H1 (cell line): ENCODE measurements around the gene KIF2C. TPM values are rescaled to one million over a fixed set of nuclear protein-coding genes. Genes with fewer than 3 reads are reported as not detected.

Experiments used
- CTCF ChIA-PET: fragments of 300-600 bp; sonication (Branson Sonifier 250); formaldehyde crosslinking; loops from one replicate; lab custom pipeline; 2021; ENCODE audit not compliant: partially characterized antibody; lab: Charles Lee
- POLR2A ChIA-PET: fragments of 300-600 bp; sonication (Branson Sonifier 250); formaldehyde crosslinking; loops from one replicate; lab custom pipeline; 2021; ENCODE audit warnings: inconsistent platforms; ENCODE audit not compliant: partially characterized antibody; lab: Charles Lee
- DNase-seq, 2 experiments: peaks; one replicate each; pipeline versions ENCODE4 v3.0.0 to v3.0.0-alpha.2; 2010 to 2022; ENCODE audit warnings: low spot score in 2 of 2, low read depth in 1 of 2, mixed read lengths in 1 of 2
- FAIRE-seq: peaks from 2 replicates; lab custom pipeline; 2011; peaks lifted over from hg19 to GRCh38; lab: Jason Lieb, UNC
- H2AFZ ChIP-seq: 2 replicates; pipeline ENCODE4 v1.8.1; 2012; ENCODE audit warnings: low read length, inconsistent platforms
- H2AK5ac ChIP-seq: 2 replicates; pipeline ENCODE4 v1.6.1; 2013; ENCODE audit warnings: low read depth, low read length
- H2BK120ac ChIP-seq: replicated peaks from 2 replicates; pipeline ENCODE3; 2013; ENCODE audit warnings: low read depth, low read length, inconsistent platforms
- H2BK12ac ChIP-seq: 2 replicates; pipeline ENCODE4 v1.6.1; 2013; ENCODE audit warnings: low read depth, low read length
- H2BK15ac ChIP-seq: 2 replicates; pipeline ENCODE4 v1.6.1; 2013; ENCODE audit warnings: low read length
- H2BK20ac ChIP-seq: 2 replicates; pipeline ENCODE4 v1.6.1; 2013; ENCODE audit warnings: low read length
- H2BK5ac ChIP-seq: 2 replicates; pipeline ENCODE4 v1.6.1; 2013; ENCODE audit warnings: low read depth, low read length
- H3K14ac ChIP-seq: 2 replicates; pipeline ENCODE4 v1.6.1; 2013; ENCODE audit warnings: inconsistent platforms; ENCODE audit not compliant: insufficient read length
- H3K18ac ChIP-seq: 2 replicates; pipeline ENCODE4 v1.6.1; 2013; ENCODE audit warnings: low read length; ENCODE audit errors: extremely low read depth
- H3K23ac ChIP-seq: 2 replicates; pipeline ENCODE4 v1.6.1; 2013; ENCODE audit warnings: inconsistent platforms; ENCODE audit not compliant: insufficient read length
- H3K23me2 ChIP-seq: 2 replicates; pipeline ENCODE4 v1.6.1; 2013; ENCODE audit warnings: low read depth, low read length
- H3K27ac ChIP-seq: 2 replicates; pipeline ENCODE4 v1.6.1; 2011; ENCODE audit warnings: low read depth, low read length, inconsistent platforms
- H3K27me3 ChIP-seq, 4 experiments: replicated peaks in 1 of 4; 1 replicate in 1 of 4; 2 replicates in 3 of 4; pipeline versions ENCODE4 v1.6.1 to v1.8.1; 2011 to 2013; ENCODE audit warnings: low read length in 3 of 4, mild to moderate bottlenecking in 3 of 4, inconsistent platforms in 2 of 4, mixed read lengths in 2 of 4, moderate library complexity in 1 of 4; ENCODE audit not compliant: control insufficient read depth in 3 of 4, insufficient read depth in 3 of 4; ENCODE audit errors: extremely low read depth in 1 of 4
- H3K36me3 ChIP-seq, 4 experiments: 2 replicates each; pipeline versions ENCODE4 v1.6.1 to v1.8.1; 2011 to 2013; ENCODE audit warnings: mild to moderate bottlenecking in 4 of 4, low read length in 3 of 4, moderate library complexity in 2 of 4, control low read depth in 1 of 4, inconsistent platforms in 1 of 4; ENCODE audit not compliant: insufficient read depth in 4 of 4, control insufficient read depth in 2 of 4
- H3K4ac ChIP-seq: replicated peaks from 2 replicates; pipeline ENCODE3; 2013; ENCODE audit warnings: low read length, low read depth, mixed read lengths, inconsistent platforms; ENCODE audit not compliant: insufficient read length
- H3K4me1 ChIP-seq, 4 experiments: replicated peaks in 1 of 4; 1 replicate in 1 of 4; 2 replicates in 3 of 4; pipeline versions ENCODE4 v1.6.1 to v1.8.1; 2011 to 2013; ENCODE audit warnings: low read length in 3 of 4, inconsistent platforms in 2 of 4, mixed read lengths in 1 of 4; ENCODE audit not compliant: insufficient read depth in 4 of 4, control insufficient read depth in 3 of 4
- H3K4me2 ChIP-seq, 2 experiments: 2 replicates each; pipeline versions ENCODE4 v1.6.1 to v1.8.1; 2011 to 2013; ENCODE audit warnings: low read depth in 2 of 2, low read length in 2 of 2, control low read depth in 1 of 2, inconsistent platforms in 1 of 2, mild to moderate bottlenecking in 1 of 2; ENCODE audit not compliant: insufficient read depth in 1 of 2
- H3K4me3 ChIP-seq, 4 experiments: fragments of 200-600, 300-600 bp in 1 of 4; sonication (generic), shearing (Covaris generic), sonication (Bioruptor Twin) in 1 of 4; 2 replicates each; pipeline versions ENCODE4 v1.5.1 to v1.8.1; 2011 to 2016; ENCODE audit warnings: low read length in 4 of 4, low read depth in 3 of 4, control low read depth in 2 of 4, inconsistent platforms in 2 of 4, mild to moderate bottlenecking in 2 of 4, mixed read lengths in 1 of 4, moderate library complexity in 1 of 4; ENCODE audit not compliant: insufficient read depth in 2 of 4; ENCODE audit errors: extremely low read depth in 1 of 4
- H3K56ac ChIP-seq: replicated peaks from 2 replicates; pipeline ENCODE3; 2013; ENCODE audit warnings: low read depth, mild to moderate bottlenecking, mixed read lengths, low read length, inconsistent platforms; ENCODE audit not compliant: insufficient read length
- H3K79me1 ChIP-seq: 2 replicates; pipeline ENCODE4 v1.6.1; 2013; ENCODE audit warnings: low read depth, low read length, control low read depth
- H3K79me2 ChIP-seq, 2 experiments: 2 replicates each; pipeline versions ENCODE4 v1.6.1 to v1.8.1; 2012 to 2013; ENCODE audit warnings: low read length in 2 of 2, mild to moderate bottlenecking in 2 of 2, inconsistent platforms in 1 of 2; ENCODE audit not compliant: insufficient read depth in 2 of 2, control insufficient read depth in 1 of 2
- H3K9ac ChIP-seq, 4 experiments: replicated peaks in 1 of 4; 1 replicate in 1 of 4; 2 replicates in 3 of 4; pipeline versions ENCODE4 v1.6.1 to v1.8.1; 2011 to 2013; ENCODE audit warnings: low read depth in 3 of 4, low read length in 3 of 4, control low read depth in 2 of 4, mild to moderate bottlenecking in 2 of 4, moderate library complexity in 2 of 4, inconsistent platforms in 1 of 4; ENCODE audit errors: extremely low read depth in 1 of 4
- H3K9me3 ChIP-seq, 2 experiments: 2 replicates each; pipeline versions ENCODE4 v1.6.1 to v1.8.1; 2012 to 2013; ENCODE audit warnings: mild to moderate bottlenecking in 2 of 2, moderate library complexity in 2 of 2, control low read depth in 1 of 2, inconsistent platforms in 1 of 2, low read depth in 1 of 2, low read length in 1 of 2, mixed read lengths in 1 of 2; ENCODE audit not compliant: insufficient read depth in 2 of 2
- H4K20me1 ChIP-seq, 2 experiments: replicated peaks in 1 of 2; 2 replicates each; pipeline versions ENCODE3 to v1.8.1; 2011 to 2013; ENCODE audit warnings: inconsistent platforms in 2 of 2, low read length in 2 of 2, mild to moderate bottlenecking in 1 of 2; ENCODE audit not compliant: insufficient read depth in 2 of 2, control insufficient read depth in 1 of 2
- H4K5ac ChIP-seq: 2 replicates; pipeline ENCODE4 v1.6.1; 2013; ENCODE audit warnings: low read length, low read depth, mixed read lengths, inconsistent platforms; ENCODE audit not compliant: insufficient read length
- H4K8ac ChIP-seq: 2 replicates; pipeline ENCODE4 v1.8.0; 2013; ENCODE audit warnings: mild to moderate bottlenecking, moderate library complexity, low read length, inconsistent platforms; ENCODE audit not compliant: insufficient read depth; ENCODE audit errors: extremely low read depth
- H4K91ac ChIP-seq: replicated peaks from 2 replicates; pipeline ENCODE3; 2013; ENCODE audit warnings: low read length, mixed read lengths, inconsistent platforms; ENCODE audit not compliant: insufficient read length
- CTCF ChIP-seq, 3 experiments: IDR thresholded peaks; 1 replicate in 2 of 3; 2 replicates in 1 of 3; pipeline versions ENCODE4 v1.5.1 to v1.6.1; 2011; ENCODE audit warnings: low read length in 3 of 3, mild to moderate bottlenecking in 3 of 3, inconsistent platforms in 2 of 3, low read depth in 1 of 3, moderate library complexity in 1 of 3; ENCODE audit not compliant: insufficient read depth in 1 of 3; ENCODE audit errors: control extremely low read depth in 1 of 3
- JUN ChIP-seq: IDR thresholded peaks from 2 replicates; pipeline ENCODE4 v1.6.1; 2011; ENCODE audit warnings: low read depth, mild to moderate bottlenecking, improper control_type of control experiment, low read length
- NRF1 ChIP-seq: IDR thresholded peaks from 2 replicates; pipeline ENCODE4 v1.6.1; 2011; ENCODE audit warnings: mild to moderate bottlenecking, low read depth, low read length, improper control_type of control experiment
- POLR2AphosphoS5 ChIP-seq: IDR thresholded peaks from 2 replicates; pipeline ENCODE4 v1.6.1; 2011; ENCODE audit warnings: low read depth, low read length
- SRF ChIP-seq: IDR thresholded peaks from 2 replicates; pipeline ENCODE4 v1.6.1; 2011; ENCODE audit warnings: mild to moderate bottlenecking, low read depth, low read length, moderate library complexity
- WGBS, 2 experiments: shearing (Covaris generic) in 1 of 2; methylation state at CpG; one replicate each; pipeline versions ENCODE4 v1.1.6 to v1.1.7; 2013 to 2015; ENCODE audit warnings: low lambda C conversion rate in 2 of 2, mixed read lengths in 2 of 2, inconsistent platforms in 1 of 2, low coverage in 1 of 2, missing lambda C conversion rate in 1 of 2; ENCODE audit not compliant: insufficient replicate concordance in 2 of 2, insufficient coverage in 1 of 2, insufficient read length in 1 of 2; ENCODE audit errors: extremely low coverage in 1 of 2, missing lambda C conversion rate in 1 of 2; 5-methylcytosine and 5-hydroxymethylcytosine counted together
- polyA plus RNA-seq, 7 experiments: library from polyadenylated mRNA; depleted of rRNA in 3 of 7; stranded (reverse) in 5 of 7; unstranded in 2 of 7; fragments of >200 nt in 5 of 7; fragments of 200-250 nt in 2 of 7; gene quantifications; 1 replicate in 5 of 7; 2 replicates in 1 of 7; 4 replicates in 1 of 7; pipeline versions ENCODE4 v1.2.1 to v1.2.3, GENCODE V29; 2011 to 2013; ENCODE audit warnings: missing spikeins in 2 of 7, mixed read lengths in 2 of 7
- total RNA-seq: library from RNA; stranded (reverse); fragmentation: NEBNext Ultra II Directional; extraction: Animal tissue kit (Norgen Biotek cat#: 25700); gene quantifications from 2 replicates; pipeline ENCODE4 v1.2.1, GENCODE V29; 2021

The KIF2C gene
- total and polyA plus RNA-seq, 2 of the 8 experiments (the other 6 are each of a cell fraction or from before 2014, with no cell fraction given): 41.8 to 68.1 TPM

GRCh38 chr1:44806025-44806703 lies 66.5 kb downstream of the KIF2C start:
- H3K4ac ChIP-seq: no peak overlapping the region
- ChIA-PET CTCF (interaction anchor here (0.5 to 5.4 kb wide), 13 partner anchors 9 to 180 kb away, joined by 3 to 37 read pairs (median 4); partner anchors contain the start of genes BEST4 and EIF2B3), POLR2A (interaction anchor here (0.6 to 19.2 kb wide), 16 partner anchors 7 to 814 kb away, joined by 3 to 547 read pairs (median 12); partner anchors contain the start of genes BEST4, RNU5D-1 and RPS8)
- peak overlapping the region; percentile 100 for H2BK12ac ChIP-seq
- H3K9me3 ChIP-seq: no peaks in the 10 kb centered on the region
- H3K4me1 ChIP-seq: peaks cover 10 to 37% (median 28%) of the 10 kb centered on the region in 4 experiments
- H3K23ac ChIP-seq: no peak overlapping the region
- H2BK15ac ChIP-seq: peak overlapping the region; percentile 100; the same call in 1 of the 2 replicates
- FAIRE-seq (no peak), DNase-seq (no peak)
- no peak overlapping the region; the same call in 1 of the 2 replicates for H4K8ac ChIP-seq
- H3K27me3 ChIP-seq: no peaks in the 10 kb centered on the region; a peak in 1 of 7 replicates
- H3K79me1 ChIP-seq: no peaks in the 10 kb centered on the region
- peak overlapping the region; percentile 98 for H2BK5ac ChIP-seq
- no peak overlapping the region for H2BK120ac ChIP-seq
- H4K5ac ChIP-seq: no peak overlapping the region
- H3K79me2 ChIP-seq: no peaks in the 10 kb centered on the region
- no peak overlapping the region for H2BK20ac ChIP-seq
- H3K14ac ChIP-seq: no peak overlapping the region
- peak overlapping the region in 2 of 4 experiments; percentile 74 to 80; a peak in 3 of 7 replicates for H3K9ac ChIP-seq
- no peak overlapping the region for H3K4me3 ChIP-seq
- H3K23me2 ChIP-seq: no peaks in the 10 kb centered on the region; the same call in 1 of the 2 replicates
- peak overlapping the region; percentile 84; the same call in 1 of the 2 replicates for H3K18ac ChIP-seq
- no peak overlapping the region for H3K56ac ChIP-seq
- H4K91ac ChIP-seq: no peak overlapping the region
- peak overlapping the region; percentile 96 for H3K27ac ChIP-seq
- H3K36me3 ChIP-seq: peaks cover 0 to 16% (median 10%) of the 10 kb centered on the region in 4 experiments; a peak in 5 of 8 replicates
- 95% methylated on average over 66 of the region's 70 CpGs; no CpG with 5 or more reads in 1 of the 2 experiments for WGBS, 2 experiments
- TF ChIP-seq JUN (no peak), CTCF (IDR thresholded peaks at IDR 0.05; ENCODE audit: control extremely low read depth in 1 of 3, insufficient read depth in 1 of 3, low read depth in 1 of 3, low read length in 3 of 3) (peak in 1 of 3 experiments; percentile 30; a peak in 1 of 4 replicates), POLR2AphosphoS5 (peak; percentile 30), SRF (no peak), NRF1 (no peak)
- peaks cover 0 to 6% of the 10 kb centered on the region in 2 experiments for H4K20me1 ChIP-seq
- peak overlapping the region; percentile 97; the same call in 1 of the 2 replicates for H2AK5ac ChIP-seq
- H3K4me2 ChIP-seq: no peak overlapping the region
- no peak overlapping the region for H2AFZ ChIP-seq
